Fibroblast of skin of abdomen (primary cell): ENCODE results near the gene UGT2B28.
"Not testable (repeated sequence)": the region's sequence is repeated elsewhere in the genome, so short reads cannot be mapped to it uniquely, and the experiment has no call there.

ENCODE experiments used
- DNase-seq: peaks from one replicate; pipeline ENCODE4 v3.0.0-alpha.2; 2013

The UGT2B28 gene

DNA sequence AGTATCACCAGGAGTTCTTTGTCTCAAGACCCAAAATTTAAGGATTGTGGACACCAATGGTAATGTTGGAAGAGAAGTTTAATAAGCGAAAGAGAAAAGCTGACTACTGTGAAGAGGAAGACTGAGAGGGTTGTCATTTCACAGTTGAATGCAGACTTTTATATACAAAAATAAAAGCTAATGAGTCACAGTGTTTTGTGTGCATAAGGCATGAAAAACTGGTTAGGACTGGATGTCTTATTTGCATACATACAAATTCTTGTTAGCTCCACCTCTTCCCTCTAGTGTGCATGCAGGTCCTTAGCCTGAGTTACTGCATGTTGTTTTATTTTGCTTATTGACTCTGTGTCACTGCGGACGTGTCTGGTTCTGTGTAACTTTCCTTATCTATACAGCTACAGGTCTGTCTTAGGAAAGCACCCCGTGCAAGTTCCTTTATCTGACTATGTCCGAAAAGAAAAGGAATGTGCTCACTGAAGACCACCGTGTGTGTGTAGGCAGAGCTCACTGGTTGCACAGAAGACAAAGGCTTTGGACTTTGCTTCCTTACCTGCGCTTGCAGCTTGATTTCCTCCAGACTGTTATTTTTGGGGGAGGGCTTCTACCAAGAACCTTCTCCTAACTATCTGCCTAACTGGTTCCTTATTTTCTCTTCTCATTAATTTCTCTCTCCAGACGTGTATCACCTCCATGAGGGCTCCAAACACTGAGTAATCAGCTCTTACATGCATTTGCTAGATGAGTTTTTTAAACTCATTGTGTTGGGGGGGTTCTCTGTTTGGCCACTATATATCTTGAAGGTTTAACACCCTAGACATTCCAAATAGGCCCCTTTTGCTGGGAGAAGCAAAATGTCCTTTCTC, 63.5 kb downstream of the UGT2B28 start:
- not testable (repeated sequence) for DNase-seq
